ENCODE measurements around the gene FBXL3. TPM values are rescaled to one million over a fixed set of nuclear protein-coding genes. Genes with fewer than 3 reads are reported as not detected.

The FBXL3 gene
- total RNA-seq, 1 donor from 2014 or later = 108 TPM

Other genes with a start within 250 kb of the FBXL3 start
- gene KCTD12, start 140.8 kb downstream of the FBXL3 start, total RNA-seq (ENCODE audit: insufficient read depth, low replicate concordance) = 144 TPM
- gene ACOD1, start 78.6 kb downstream of the FBXL3 start, total RNA-seq (ENCODE audit: insufficient read depth, low replicate concordance) = not detected
- 64.5 TPM for gene CLN5, start 35.1 kb downstream of the FBXL3 start, total RNA-seq (ENCODE audit: insufficient read depth, low replicate concordance)

All from umbilical cord (tissue), 1 donor.